SHP77 treated with DMSO at 0.1 percent for 48 hours (cell line): ENCODE results near the gene MAGEB1.
A peak's percentile ranks its signal among the peaks of the same experiment; 100 is the strongest.

Experiments used
- DNase-seq: peaks from one replicate; lab custom pipeline; 2025; lab: John Stamatoyannopoulos, UW

Gene MAGEB1, protein sequence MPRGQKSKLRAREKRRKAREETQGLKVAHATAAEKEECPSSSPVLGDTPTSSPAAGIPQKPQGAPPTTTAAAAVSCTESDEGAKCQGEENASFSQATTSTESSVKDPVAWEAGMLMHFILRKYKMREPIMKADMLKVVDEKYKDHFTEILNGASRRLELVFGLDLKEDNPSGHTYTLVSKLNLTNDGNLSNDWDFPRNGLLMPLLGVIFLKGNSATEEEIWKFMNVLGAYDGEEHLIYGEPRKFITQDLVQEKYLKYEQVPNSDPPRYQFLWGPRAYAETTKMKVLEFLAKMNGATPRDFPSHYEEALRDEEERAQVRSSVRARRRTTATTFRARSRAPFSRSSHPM

DNA sequence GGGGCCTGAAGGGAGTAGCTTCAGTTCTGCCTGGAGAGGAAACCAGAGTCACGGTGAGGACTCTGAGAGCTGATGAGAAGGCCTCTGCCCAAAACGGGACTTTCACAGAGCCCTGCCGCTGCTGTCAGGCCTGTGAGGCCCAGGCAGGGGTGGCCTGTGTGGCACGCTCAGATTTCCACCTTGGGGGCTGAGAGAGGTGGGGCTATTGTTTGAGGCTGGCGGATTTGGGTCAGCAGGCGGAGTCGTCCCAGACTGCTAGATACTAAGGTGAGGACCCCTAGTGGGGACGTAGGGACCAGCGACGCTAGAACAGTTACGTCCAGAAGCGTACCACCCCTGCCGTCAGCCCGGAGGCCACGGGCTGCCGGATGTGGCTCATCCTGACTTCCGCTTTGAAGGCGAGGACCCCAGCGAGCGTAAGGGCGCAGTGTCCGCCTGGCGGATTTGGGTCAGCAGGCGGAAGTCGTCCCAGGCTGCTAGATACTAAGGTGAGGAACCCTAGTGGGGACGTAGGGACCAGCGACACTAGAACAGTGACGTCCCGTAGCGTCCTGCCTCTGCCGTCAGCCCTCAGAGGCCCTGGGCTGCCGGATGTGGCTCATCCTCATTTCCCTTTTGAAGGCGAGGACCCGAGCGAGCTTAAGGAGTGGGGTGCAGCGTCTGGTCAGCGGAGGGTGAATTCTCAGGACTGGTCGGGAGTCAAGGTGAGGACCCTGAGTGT, at the start of gene MAGEB1:
MAGEB1 (plus strand) TSS at position 378 of the 721 bp plus-strand sequence. CDS start 3,348 bp downstream, outside the sequence.
- DNase-seq = no peak

DNA sequence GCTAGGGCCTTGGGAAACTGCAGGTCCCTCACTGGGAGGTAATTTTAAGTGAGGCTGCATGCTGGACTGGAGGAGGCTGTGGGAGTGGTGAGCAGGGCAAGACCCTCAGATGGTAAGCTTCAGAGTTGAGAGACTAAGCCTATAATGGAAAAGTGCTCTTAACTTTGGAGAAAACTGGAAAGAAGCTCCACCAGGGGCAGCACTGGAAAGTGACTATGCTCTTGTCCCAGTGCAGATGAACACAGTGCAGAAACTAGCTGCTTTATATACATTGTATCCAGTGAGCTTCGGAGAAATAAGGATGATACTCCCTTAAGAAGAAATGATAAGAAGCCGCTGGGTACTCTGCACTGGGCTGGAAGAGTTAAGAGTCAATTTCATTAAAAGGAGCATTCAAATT, 34.8 kb upstream of the MAGEB1 start:
- DNase-seq = no peak

DNA sequence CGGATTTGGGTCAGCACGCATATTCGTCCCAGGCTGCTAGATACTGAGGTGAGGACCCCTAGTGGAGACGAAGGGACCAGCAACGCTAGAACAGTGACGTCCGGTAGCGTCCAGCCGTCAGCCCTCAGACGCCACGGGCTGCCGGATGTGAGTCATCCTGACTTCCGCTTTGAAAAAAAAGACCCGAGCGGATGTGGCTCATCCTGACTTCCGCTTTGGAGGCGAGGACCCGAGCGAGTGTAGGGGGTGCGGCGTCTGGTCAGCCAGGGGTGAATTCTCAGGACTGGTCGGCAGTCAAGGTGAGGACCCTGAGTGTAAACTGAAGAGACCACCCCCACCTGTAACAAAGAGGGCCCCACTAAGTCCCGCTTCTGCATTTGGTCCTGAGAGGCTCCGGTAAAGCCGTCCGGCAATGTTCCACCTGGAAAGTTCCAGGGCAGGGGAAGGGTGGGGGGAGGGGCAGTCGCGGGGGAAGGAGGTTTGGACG, 31.5 kb upstream of the MAGEB1 start, which contains the start of gene MAGEB2:
MAGEB2 (plus strand) TSS at position 207 of the 487 bp plus-strand sequence. CDS start 3,018 bp downstream, outside the sequence.
- DNase-seq = peak; percentile 32

DNA sequence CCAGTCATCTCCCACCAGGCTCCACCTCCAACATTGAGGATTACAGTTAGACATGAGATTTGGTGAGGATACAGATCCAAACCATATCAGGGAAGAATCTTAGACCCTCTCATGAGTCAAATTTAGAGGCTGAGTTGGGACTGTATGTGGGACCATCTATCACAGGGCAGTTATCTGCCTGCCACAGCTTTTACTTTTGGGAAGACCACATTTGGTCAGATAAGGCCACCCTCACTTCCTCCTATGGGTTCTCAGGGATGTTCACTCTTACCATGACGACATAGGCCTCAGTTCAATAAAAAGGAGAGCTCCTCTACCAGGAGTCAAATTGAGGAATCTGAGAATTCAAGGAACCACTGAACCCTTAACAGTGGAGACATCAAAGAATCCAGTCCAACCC, 29.5 kb upstream of the MAGEB1 start:
- DNase-seq = no peak

DNA sequence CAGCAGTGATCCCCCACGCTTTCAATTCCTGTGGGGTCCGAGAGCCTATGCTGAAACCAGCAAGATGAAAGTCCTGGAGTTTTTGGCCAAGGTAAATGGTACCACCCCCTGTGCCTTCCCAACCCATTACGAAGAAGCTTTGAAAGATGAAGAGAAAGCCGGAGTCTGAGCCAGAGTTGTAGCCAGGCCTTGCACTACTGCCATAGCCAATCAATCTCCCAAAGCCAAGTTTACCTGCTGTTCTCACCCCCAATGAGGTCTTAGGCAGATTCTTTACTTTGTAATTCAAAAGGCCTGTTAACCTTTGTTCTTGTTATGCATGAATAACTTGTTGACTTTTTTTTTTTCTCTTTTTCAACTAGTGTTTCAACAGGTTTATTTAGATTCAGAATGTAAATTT, 27.6 kb upstream of the MAGEB1 start:
- DNase-seq = no peak

DNA sequence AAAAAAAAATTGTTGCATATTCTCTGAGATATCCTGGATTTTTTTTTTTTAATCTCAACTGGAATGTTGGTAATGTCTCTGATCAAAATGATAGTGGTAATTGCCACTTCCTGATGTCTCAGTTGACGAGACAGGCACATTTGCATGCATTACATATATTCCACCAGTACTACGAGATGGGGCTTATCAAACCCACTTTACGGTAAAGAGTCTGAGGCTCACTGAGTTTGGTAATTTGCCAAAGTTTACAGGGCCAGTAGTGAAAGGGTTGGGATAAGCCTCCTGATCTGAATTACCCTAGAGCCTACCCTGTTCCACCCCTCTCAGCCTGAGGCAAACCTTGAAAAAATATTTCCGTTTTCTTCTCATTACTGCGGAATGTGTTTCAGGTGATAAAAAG, 26.3 kb upstream of the MAGEB1 start:
- no peak for DNase-seq

DNA sequence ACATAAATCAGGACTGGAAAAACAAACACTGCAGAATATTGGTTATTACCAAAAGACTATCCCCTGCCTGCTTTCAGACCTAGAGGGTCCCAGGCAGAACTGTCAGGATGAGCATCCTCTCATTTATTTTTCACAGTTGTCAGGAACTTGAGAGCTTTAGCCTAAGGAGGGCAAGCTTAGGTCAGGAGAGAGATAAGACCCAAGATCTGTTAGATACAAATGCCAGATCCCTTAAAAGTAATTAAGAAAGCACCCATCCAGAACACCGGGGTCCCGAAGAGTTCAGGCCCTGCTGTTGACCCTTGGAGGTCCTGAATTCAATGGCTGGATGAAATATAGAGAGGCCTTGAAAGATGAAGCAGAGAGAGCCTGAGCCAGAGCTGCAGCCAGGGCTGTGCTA, 22.4 kb upstream of the MAGEB1 start:
- DNase-seq = no peak

DNA sequence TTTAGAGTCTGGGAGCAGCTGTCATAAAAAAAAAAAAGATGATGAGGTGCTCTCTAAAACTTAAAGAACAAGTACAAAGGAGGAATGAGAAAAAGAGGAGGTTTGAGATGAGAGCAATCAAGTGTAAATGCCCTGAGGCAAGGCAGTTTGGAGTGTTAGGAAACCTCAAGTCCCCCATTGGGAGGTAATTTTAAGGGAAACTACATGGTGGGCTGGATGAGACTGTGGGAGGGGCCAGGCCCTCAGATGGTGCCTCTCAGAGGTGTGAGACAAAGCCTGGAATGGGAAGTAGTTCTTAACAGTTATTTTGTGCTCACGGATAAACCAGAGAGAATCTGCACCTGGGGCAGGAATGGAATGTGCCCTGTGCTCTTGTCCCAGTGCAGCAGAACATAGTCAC, 18.4 kb upstream of the MAGEB1 start:
- no peak for DNase-seq

DNA sequence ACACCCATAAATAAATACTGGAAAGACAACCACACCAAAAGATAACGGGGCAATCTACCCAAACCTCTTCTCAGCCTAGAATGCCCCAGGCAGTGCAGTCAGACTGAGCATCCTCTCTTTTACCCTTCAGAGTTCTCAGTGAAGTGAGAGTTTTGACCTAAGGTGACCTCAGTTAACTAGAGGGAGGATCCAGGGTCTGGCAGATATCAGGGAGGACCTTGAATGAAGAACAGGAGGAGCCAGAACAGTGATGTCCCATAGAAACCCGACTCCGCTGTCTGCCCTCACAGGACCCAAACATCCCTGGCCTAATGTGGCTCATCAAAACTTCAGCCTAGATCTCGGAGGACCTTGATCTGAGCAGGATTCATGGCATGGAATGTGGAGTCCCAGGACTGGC, 16.6 kb upstream of the MAGEB1 start, which contains the start of gene MAGEB3:
MAGEB3 (plus strand) TSS at position 263 of the 400 bp plus-strand sequence. CDS start 5,268 bp downstream, outside the sequence.
- no peak for DNase-seq

DNA sequence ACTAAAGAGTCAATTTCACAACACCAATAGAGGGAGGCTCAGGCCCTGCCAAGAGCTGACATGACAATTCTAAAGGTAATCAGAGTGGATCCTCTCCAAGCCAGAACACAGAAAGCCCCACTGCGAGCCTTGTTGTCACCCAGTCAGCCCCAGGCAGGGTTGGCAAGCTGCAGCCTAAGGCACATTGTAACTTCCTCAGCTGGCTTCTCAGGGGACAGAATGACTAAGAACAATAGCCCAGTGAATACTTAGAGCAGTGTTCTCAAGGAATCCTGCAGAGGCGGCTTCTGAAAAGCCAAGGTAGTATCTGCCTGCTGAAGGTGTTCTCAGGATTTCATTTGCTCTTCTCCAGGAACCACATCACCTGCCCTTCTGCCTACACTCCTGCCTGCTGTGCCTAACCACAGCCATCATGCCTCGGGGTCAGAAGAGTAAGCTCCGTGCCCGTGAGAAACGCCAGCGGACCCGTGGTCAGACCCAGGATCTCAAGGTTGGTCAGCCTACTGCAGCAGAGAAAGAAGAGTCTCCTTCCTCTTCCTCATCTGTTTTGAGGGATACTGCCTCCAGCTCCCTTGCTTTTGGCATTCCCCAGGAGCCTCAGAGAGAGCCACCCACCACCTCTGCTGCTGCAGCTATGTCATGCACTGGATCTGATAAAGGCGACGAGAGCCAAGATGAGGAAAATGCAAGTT, 5.1 kb upstream of the MAGEB1 start, which contains the start of gene MAGEB4:
MAGEB4 (plus strand) TSS at position 277 of the 692 bp plus-strand sequence; CDS start at position 413, 136 bp downstream.
- no peak for DNase-seq

DNA sequence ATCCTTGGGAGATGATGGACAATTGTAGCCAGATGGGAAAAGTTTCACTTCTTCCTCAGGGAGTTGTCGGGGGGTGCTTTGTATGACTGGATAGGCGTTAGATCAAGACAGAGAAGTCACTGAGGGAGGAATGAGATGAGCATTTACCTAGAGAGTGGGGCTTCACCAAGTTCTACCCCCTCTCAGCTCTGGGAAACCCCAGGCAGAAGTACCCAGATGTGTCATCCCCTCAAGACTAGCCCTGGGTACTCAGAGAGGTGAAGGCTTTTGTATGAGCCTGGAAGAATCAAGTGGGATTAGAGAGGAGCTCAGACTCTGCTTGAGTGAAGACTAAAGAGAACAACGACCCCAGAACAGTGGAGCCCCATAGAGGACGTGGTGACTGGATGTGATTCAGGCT, 1.9 kb downstream of the MAGEB1 start:
- no peak for DNase-seq

DNA sequence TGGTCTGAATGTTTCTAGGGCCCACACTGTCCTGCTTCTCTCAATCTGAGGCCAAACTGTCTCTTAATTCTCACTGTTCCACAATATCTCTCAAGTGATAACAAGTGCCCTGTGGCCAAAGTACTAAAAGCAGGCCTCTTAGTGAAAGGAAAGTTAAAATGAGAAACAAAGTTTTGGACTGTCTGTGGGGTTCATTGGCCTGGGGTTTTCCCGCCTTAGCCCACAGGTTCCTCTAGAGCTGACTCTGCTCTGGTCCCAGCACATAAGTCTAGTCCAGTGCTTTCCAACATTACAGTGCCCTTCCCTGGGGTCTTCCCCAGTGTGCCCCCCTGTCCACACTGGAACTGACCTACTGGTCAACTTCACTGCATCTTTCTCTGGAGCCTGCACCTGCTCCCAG, 6.3 kb downstream of the MAGEB1 start:
- DNase-seq = no peak

DNA sequence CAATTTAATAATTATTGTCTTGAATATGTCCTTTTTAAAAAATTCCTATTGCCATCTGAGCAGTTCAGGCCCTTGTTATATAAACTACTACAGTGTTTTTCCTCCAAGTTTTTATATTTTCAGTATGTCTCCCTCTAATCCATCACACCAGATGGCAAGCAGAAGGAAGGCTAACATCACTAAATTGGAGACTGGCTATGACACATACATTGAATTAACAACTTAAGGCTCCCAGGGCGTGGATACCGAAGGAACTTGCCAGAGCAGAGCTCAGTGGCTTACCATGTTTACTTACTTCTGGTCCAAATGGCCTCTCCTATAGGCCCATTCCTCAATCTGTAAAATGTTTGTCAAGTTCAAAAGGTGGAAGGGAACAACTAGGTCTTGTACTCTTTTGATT, 13.0 kb downstream of the MAGEB1 start:
- no peak for DNase-seq

DNA sequence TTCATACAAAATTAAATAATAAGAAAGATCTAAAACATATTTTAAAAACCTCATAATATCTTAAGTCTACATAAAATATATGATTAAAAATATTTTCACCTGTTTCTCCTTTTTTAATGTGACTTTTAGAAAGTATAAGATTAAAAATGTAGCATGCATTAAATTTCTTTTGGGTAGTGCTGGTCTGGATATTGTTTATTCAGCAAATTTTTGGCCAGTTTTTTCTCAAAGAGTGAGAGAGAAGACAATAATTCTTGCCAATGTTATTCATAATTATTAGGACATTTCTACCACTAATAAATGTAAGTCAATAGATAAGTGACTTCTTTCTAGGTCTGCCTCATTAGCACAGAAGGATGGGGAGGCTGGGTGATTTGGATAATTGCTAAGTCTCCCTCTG, 14.1 kb downstream of the MAGEB1 start:
- DNase-seq = no peak

DNA sequence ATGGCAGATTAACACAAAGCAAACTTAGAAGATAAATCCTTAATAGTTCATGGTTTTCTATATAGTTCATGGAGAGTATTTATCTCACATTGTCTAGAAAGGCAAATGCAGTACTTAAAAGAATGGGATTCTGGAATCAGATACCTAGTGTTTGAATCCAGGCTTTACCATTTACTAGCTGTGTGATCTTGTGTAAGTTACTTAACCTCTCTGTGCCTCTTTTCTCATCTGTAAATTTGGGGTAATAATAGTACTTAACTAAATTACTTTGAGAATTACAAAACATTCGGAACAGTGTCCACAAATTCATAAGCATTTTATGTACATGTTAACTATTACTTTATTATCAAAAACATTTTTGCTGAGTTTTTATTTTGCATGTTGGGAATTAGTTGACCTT, 15.8 kb downstream of the MAGEB1 start:
- DNase-seq = no peak

DNA sequence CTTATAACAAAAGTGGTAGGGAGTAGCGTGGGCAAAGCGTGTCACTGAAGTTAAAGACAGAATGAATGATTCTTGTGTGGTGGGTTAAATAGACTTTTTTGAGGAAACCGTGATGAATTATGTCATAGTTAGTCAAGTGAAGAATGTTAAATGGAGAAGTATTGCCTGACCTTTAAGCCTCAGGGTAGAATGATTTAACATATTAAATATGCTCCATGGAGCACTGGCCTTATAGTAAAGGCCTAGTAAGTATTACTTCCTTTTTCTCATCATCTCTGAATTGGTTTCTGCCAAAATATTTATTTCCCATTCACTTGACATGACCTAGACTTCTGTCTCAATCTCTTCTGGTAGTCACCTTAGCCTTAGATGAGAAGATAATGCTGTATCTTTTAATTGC, 23.7 kb downstream of the MAGEB1 start:
- DNase-seq = no peak

DNA sequence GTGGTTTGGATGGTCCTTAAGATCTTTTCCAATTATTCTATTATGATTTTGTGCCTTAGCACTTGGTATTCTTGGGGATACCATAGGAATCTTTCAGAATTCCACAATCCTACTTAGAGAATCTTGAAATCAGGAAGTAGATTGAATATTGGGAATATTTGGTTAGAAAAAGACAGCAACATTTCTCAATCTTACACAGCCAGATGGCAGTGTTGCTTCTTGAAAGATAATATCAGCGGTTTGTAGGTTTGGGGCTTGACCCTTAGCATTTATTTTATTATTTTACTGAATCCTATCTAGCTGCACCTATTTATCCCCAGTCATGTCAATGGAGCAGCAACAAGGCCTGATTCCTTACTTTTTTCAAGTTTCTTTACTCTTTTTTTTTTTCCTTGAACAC, 28.6 kb downstream of the MAGEB1 start:
- DNase-seq = no peak

DNA sequence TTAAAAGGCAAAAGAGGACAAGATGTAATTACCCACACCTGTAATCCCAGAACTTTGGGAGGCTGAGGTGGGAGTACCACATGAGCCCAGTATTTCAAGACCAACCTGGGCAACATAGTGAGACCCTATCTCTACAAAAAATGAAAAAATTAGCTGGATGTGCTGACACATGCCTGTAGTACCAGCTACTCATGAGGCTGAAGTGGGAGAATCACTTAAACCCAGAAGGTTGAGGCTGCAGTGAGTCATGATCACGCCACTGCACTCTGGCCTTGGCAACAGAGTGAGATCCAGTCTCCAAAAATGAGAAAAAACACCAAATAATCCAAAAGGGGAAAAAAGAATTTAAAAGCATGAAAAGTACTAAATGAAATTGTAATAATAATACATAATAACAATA, 31.4 kb downstream of the MAGEB1 start:
- no peak for DNase-seq

DNA sequence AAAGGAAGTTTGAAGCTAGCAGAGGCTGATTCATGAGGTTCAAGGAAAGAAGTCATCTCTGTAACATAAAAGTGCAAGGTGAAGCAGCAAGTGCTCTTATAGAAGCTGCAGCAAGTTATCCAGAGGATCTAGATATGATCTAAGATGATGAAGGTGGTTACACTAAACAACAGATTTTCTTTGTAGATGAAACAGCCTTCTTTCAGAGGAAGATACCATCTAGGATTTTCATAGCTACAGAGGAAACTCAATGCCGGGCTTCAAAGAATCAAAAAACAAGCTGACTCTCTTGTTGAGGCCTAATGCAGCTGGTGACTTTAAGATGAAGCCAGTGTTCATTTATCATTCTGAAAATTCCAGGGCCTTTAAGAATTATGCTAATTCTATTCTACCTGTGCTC, 33.5 kb downstream of the MAGEB1 start:
- DNase-seq = no peak

DNA sequence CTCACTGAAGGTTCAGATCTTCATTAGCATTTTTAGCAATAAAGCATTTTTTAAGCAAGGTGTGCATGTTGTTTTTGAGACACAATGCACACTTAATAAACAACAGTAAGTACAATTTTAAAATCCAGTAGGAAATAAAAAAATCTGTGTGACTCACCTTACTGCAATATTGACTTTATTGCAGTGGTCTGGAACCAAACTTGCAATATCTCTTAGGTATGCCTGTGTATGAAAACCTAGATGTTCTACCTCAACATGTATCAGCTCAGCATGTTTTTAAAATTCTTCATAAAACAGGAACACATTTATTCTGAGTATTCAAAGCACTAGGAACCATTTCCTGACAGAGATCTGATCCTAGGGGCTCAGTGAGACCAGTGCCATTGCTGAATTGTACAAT, 35.6 kb downstream of the MAGEB1 start:
- DNase-seq = no peak

DNA sequence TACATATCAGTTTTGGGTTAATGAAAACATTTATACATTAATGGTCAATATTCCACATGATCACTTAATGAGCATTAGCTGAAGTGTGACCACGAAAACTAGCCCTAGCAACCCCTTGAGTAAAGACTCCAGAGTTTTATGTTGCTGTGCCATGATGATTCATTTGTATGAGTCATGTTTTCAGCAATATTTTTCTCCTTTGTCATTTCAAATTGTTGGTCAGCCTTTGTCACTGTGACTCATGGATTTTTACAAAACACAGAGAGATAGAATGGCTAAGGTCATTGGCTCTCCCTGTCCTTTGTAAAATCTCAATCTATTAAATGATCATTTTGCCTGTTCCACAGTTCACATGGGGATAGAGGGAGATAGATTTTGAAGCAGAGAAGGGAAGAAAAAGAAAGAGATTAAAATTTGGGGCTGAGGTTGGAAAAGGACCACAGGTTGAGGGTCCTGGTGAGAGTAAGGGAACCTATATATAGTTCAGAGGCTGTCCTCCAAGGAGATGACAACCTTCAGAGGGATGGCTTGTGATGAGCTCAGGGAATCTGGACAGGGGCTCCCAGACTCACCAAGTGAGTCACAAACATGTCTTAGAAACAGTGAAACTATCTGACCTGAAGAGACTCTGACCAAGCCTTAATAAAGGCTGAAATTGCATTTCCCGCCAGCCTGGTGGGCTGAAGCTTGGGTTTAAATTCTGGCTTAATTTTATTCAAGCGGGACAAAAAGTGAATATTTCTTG, 36.7 kb downstream of the MAGEB1 start:
- peak; percentile 28 for DNase-seq
